ENCODE measurements around the gene SH2D2A. TPM values are rescaled to one million over a fixed set of nuclear protein-coding genes. Genes with fewer than 3 reads are reported as not detected.

SH2D2A gene
- total RNA-seq, 1 experiment from 2014 or later: 2.9 TPM

DNA sequence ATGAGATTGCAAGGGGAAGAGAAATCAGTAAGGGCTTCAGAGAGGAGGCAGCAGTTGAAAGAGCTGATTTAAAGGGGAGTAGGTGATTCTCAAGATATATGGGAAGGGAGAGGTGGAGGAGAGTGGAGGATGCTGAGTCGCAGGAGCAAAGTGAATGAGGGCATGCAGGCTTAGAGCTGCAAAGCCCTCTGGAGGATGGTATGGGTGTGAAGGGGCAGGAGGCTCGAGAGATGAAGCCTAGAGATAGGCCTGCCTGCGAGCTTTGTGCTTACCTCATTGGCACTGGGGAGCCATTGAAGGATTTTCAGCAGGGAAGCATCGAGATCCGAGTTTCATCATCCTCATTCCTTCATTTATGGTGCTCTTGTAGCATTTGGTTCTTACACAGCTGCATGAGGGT, 15.8 kb upstream of the SH2D2A start:
- Mint-ChIP-seq H3K4me1 (ENCODE audit: low read depth, unreplicated experiment) (no peaks in the 10 kb centered on the region), H3K9me3 (ENCODE audit: low read depth, unreplicated experiment) (no peaks in the 10 kb centered on the region), H3K27ac (ENCODE audit: unreplicated experiment) (no peak overlapping the region), H3K27me3 (ENCODE audit: unreplicated experiment) (peaks cover 93% of the 10 kb centered on the region), H3K36me3 (ENCODE audit: insufficient read depth, unreplicated experiment) (no peaks in the 10 kb centered on the region), H3K4me3 (ENCODE audit: low read depth, unreplicated experiment) (no peak overlapping the region)
- BruUV-seq (replicated peaks): no TSS peak
- DNase-seq: no peak
- TF ChIP-seq, protein P1, sequence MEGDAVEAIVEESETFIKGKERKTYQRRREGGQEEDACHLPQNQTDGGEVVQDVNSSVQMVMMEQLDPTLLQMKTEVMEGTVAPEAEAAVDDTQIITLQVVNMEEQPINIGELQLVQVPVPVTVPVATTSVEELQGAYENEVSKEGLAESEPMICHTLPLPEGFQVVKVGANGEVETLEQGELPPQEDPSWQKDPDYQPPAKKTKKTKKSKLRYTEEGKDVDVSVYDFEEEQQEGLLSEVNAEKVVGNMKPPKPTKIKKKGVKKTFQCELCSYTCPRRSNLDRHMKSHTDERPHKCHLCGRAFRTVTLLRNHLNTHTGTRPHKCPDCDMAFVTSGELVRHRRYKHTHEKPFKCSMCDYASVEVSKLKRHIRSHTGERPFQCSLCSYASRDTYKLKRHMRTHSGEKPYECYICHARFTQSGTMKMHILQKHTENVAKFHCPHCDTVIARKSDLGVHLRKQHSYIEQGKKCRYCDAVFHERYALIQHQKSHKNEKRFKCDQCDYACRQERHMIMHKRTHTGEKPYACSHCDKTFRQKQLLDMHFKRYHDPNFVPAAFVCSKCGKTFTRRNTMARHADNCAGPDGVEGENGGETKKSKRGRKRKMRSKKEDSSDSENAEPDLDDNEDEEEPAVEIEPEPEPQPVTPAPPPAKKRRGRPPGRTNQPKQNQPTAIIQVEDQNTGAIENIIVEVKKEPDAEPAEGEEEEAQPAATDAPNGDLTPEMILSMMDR (IDR thresholded peaks at IDR 0.05; ENCODE audit: unreplicated experiment): no peak
- CTCF ChIA-PET: no interaction called here
- intact Hi-C loops (cut with micrococcal nuclease; ENCODE audit: unreplicated experiment): no loop called here

DNA sequence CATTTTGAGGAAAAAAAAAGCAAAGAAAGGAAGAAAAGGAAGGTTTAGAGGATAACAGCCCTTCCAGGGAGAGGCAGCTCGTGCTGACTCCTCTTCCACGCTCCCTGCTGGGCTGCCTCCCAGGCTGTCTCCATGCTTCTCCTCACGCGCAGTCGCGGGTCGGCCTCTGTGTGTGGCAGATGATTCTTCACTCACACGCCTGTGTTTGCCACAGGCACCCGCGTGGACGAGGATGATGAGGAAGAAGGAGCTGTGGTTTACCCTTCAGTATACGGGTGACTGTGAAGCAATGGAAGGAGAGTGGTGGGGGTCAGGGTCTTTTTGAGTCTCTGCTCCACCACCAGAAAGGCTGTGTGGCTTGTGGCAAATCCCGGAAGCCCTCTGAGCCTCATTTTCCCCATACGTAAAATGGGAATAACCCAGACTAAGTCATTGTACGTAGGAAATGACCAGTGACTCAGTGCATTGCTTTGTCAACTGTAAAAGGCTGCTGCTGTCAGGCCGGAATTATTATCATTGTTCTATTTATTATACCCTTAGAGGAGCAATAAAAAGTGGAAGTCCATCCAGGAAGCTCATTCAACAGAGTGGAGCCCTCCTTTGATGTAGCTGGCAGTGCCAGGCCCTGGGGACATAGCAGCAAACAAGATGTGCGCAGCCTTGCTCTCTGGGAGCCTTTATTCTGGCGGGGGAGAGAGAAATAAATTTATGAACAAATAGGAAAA, 11.9 kb upstream of the SH2D2A start:
- Mint-ChIP-seq H3K4me3 (ENCODE audit: low read depth, unreplicated experiment) (no peak overlapping the region), H3K27me3 (ENCODE audit: unreplicated experiment) (peaks cover 73% of the 10 kb centered on the region), H3K36me3 (ENCODE audit: insufficient read depth, unreplicated experiment) (no peaks in the 10 kb centered on the region), H3K27ac (ENCODE audit: unreplicated experiment) (no peak overlapping the region), H3K9me3 (ENCODE audit: low read depth, unreplicated experiment) (no peaks in the 10 kb centered on the region), H3K4me1 (ENCODE audit: low read depth, unreplicated experiment) (no peaks in the 10 kb centered on the region)
- CTCF ChIA-PET: interaction anchor here (0.5 kb wide), 1 partner anchor 117 kb away, joined by 3 read pairs; no protein-coding TSS in a partner anchor
- TF ChIP-seq, protein P1 (IDR thresholded peaks at IDR 0.05; ENCODE audit: unreplicated experiment): no peak
- intact Hi-C loops (cut with micrococcal nuclease; ENCODE audit: unreplicated experiment): no loop called here
- no peak for DNase-seq
- no TSS peak for BruUV-seq (replicated peaks)

- Mint-ChIP-seq H3K4me1 (ENCODE audit: low read depth, unreplicated experiment) (no peaks in the 10 kb centered on the region), H3K27ac (ENCODE audit: unreplicated experiment) (no peak overlapping the region), H3K9me3 (ENCODE audit: low read depth, unreplicated experiment) (no peaks in the 10 kb centered on the region), H3K27me3 (ENCODE audit: unreplicated experiment) (peaks cover 73% of the 10 kb centered on the region), H3K4me3 (ENCODE audit: low read depth, unreplicated experiment) (no peak overlapping the region), H3K36me3 (ENCODE audit: insufficient read depth, unreplicated experiment) (no peaks in the 10 kb centered on the region)
- TF ChIP-seq, protein P1 (IDR thresholded peaks at IDR 0.05; ENCODE audit: unreplicated experiment): no peak
- no TSS peak for BruUV-seq (replicated peaks)
- CTCF ChIA-PET: interaction anchor here (0.6 to 0.7 kb wide), 2 partner anchors 11 to 28 kb away, joined by 3 to 5 read pairs; no protein-coding TSS in a partner anchor
- intact Hi-C loops (cut with micrococcal nuclease; ENCODE audit: unreplicated experiment): no loop called here
- DNase-seq: no peak
Measured at GRCh38 chr1:156826630-156827029, 10.0 kb upstream of the SH2D2A start.

- no peak for DNase-seq
- no TSS peak for BruUV-seq (replicated peaks)
- no peaks in the 10 kb centered on the region for H3K9me3 Mint-ChIP-seq (ENCODE audit: low read depth, unreplicated experiment)
- peaks cover 70% of the 10 kb centered on the region for H3K27me3 Mint-ChIP-seq (ENCODE audit: unreplicated experiment)
- no peaks in the 10 kb centered on the region for H3K36me3 Mint-ChIP-seq (ENCODE audit: insufficient read depth, unreplicated experiment)
- H3K27ac Mint-ChIP-seq (ENCODE audit: unreplicated experiment): no peak overlapping the region
- no peaks in the 10 kb centered on the region for H3K4me1 Mint-ChIP-seq (ENCODE audit: low read depth, unreplicated experiment)
- intact Hi-C loops (cut with micrococcal nuclease; ENCODE audit: unreplicated experiment): no loop called here
- CTCF ChIA-PET: no interaction called here
- no peak overlapping the region for H3K4me3 Mint-ChIP-seq (ENCODE audit: low read depth, unreplicated experiment)
- TF ChIP-seq, protein P1 (IDR thresholded peaks at IDR 0.05; ENCODE audit: unreplicated experiment): no peak
Measured at GRCh38 chr1:156823210-156823790, 6.7 kb upstream of the SH2D2A start.

All from Calu3 (cell line).